Stimulated activated CD8-positive, alpha-beta memory T cell treated with anti-CD3 and anti-CD28 coated beads, Interleukin-15, amount 100 ng/mL, for 4 hours (primary cell): Measurements from ENCODE around the gene CFAP61.

ENCODE experiments used
- DNase-seq, 2 donors: peaks; one replicate each; pipeline ENCODE4 v3.0.0-alpha.2; 2020; ENCODE audit warnings: low read depth in 2 of 2

The CFAP61 gene

GRCh38 chr20:20273286-20273685, 221.0 kb downstream of the CFAP61 start:
- no peak for DNase-seq

- no peak for DNase-seq
Observed at GRCh38 chr20:20274821-20275220, 222.5 kb downstream of the CFAP61 start.

- no peak for DNase-seq
Observed at GRCh38 chr20:20275636-20276035, 223.3 kb downstream of the CFAP61 start.

GRCh38 chr20:20276811-20277530, 224.6 kb downstream of the CFAP61 start:
- no peak for DNase-seq

- DNase-seq: no peak
Observed at GRCh38 chr20:20277894-20278335, 225.6 kb downstream of the CFAP61 start.

GRCh38 chr20:20286061-20286460, 233.7 kb downstream of the CFAP61 start:
- DNase-seq: no peak

GRCh38 chr20:20289331-20289730, 237.0 kb downstream of the CFAP61 start:
- DNase-seq: no peak

GRCh38 chr20:20292472-20292871, 240.1 kb downstream of the CFAP61 start:
- DNase-seq: no peak

- no peak for DNase-seq
Observed at GRCh38 chr20:20293141-20293540, 240.8 kb downstream of the CFAP61 start.

- DNase-seq: no peak
Observed at GRCh38 chr20:20293691-20294385, 241.5 kb downstream of the CFAP61 start.

GRCh38 chr20:20295621-20296498, 243.5 kb downstream of the CFAP61 start:
- DNase-seq: no peak

- DNase-seq: no peak
Observed at GRCh38 chr20:20297181-20297580, 244.8 kb downstream of the CFAP61 start.

- no peak for DNase-seq
Observed at GRCh38 chr20:20297752-20298151, 245.4 kb downstream of the CFAP61 start.

- DNase-seq: no peak
Observed at GRCh38 chr20:20299904-20300303, 247.6 kb downstream of the CFAP61 start.

GRCh38 chr20:20303320-20303719, 251.0 kb downstream of the CFAP61 start:
- no peak for DNase-seq

GRCh38 chr20:20303742-20304141, 251.4 kb downstream of the CFAP61 start:
- no peak for DNase-seq

GRCh38 chr20:20304942-20305341, 252.6 kb downstream of the CFAP61 start:
- no peak for DNase-seq

- DNase-seq: no peak
Observed at GRCh38 chr20:20312562-20312961, 260.2 kb downstream of the CFAP61 start.

- no peak for DNase-seq
Observed at GRCh38 chr20:20317195-20317594, 264.9 kb downstream of the CFAP61 start.

GRCh38 chr20:20317621-20318364, 265.5 kb downstream of the CFAP61 start:
- DNase-seq: no peak

- DNase-seq: no peak
Observed at GRCh38 chr20:20318365-20319161, 266.2 kb downstream of the CFAP61 start.
